GM18867 (cell line): ENCODE data around the gene ZAP70.

Source experiments
- ATAC-seq: cut with Tn5 transposase; IDR thresholded peaks from one replicate; pipeline ENCODE4 v1.9.1; 2021; ENCODE audit warnings: mild to moderate bottlenecking, moderate library complexity; ENCODE audit not compliant: unreplicated experiment

The ZAP70 gene

DNA sequence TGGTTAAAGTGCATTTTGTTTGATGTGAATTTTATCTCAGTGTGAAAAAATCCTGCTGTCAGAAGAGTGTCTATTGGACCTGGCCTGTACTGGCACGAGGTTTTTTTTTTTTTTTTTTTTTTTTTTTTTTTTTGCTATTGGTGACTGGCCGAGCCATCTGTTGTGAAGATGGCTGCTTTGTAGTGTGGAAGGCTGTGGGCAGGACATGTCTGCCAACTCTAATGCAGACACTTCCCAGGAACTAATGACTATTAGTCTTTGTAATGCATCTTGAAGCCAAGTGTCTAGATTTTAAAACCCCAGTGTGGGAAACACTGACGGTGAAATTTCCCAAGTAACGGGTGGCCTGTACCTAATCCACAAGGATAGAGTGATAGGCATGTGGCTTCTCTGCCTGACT is 34.3 kb downstream of the ZAP70 start:
- ATAC-seq: no peak

DNA sequence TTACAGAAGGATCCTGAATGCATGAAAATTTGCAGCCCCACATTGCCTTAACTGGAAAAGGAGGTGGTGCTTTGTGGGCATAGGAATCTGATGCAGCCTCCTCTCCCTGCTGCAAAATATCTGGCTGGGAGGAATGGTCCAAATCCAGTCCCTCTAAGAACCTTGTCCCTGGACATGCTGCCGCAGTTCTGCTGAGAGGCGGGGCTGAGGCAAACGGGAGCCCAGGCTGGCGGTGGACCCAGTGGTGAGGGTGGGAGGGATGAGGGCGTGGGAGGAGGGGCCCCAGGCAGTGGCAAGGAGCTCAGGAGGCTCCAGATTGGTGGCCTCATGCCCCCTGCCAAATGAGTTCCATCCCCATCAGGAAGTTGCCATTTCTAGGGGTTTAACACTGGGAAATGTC is 36.2 kb downstream of the ZAP70 start:
- ATAC-seq: no peak

DNA sequence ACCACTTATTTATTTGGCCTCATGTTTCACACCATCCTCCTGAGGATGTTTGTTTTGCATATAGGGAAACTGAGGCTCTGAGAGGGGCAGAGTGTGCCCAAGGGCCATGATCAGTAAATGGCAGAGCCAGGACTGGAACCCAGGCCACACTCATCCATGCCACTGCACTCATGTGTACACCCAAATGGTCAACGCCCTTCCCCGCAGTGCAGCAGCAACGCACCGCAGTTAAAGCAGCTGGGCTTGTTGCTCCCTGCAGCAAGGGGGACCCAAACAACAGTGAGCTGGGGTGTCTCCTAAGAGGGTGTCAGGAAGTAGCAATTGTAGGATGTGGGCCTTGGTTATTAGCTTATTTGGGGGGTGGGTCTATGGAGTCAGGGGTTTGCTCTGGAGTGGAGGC is 36.6 kb downstream of the ZAP70 start:
- no peak for ATAC-seq

DNA sequence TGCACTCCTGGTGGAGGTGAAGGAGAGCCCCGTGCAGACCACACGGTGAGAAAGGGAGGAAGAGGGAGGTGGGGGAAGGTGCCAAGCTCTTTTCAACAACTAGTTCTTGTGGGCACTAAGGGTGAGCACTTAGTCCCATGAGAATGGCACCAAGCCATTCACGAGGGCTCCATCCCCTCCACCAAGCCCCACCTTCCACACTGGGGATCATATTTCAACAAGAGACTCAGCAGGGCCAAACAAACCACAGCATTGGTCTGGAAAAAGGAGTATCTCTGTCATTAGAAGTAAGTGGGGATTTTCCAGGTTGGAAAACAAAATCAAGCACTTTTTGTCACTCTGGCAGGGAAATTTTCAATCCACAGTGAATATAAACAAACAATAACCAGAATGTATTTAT is 38.4 kb downstream of the ZAP70 start:
- no peak for ATAC-seq

DNA sequence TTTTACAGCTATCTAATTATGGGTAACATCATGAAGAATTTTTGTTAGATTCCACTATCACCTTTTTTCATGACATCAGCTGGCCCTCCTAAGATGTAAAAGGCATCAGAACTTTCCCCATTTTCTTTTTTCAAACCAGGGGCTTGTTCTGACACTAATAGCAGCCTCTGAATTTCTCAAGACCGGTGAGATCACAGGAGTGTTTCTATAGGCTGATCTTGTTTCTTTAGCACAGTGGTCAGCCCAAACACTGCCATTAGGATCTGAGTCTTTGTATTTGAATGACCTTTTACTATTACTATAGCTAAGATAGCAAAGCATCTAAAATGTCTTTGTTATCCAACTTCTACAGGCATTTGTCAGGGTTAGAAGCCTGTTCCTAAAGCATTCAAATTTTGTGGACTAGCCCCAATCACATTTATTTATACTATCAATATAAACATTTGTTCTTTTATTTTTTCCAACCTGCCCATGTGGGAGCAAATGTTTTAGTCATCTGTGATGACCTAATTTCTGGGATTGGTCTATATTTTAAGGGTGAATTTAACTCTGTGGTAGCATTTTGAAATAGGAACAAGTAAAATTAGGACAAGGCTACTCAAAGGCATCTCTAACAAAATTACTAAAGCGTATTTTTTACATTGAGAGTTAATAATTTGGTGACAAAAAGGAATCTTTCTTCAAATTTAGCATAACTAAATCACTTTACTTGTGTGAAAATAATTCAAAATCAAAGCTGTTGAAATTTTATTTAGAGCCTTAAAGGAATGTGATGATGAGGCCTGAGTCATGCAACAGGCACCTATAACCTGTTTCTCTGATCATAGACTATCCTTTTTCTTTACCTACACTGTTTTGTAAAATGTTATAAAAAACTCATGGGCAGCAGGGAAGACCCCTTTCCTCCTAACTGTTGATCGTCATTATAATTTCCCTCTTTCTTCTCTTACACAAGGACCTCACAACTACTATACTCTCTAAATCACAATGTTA is 39.3 kb downstream of the ZAP70 start:
- no peak for ATAC-seq

DNA sequence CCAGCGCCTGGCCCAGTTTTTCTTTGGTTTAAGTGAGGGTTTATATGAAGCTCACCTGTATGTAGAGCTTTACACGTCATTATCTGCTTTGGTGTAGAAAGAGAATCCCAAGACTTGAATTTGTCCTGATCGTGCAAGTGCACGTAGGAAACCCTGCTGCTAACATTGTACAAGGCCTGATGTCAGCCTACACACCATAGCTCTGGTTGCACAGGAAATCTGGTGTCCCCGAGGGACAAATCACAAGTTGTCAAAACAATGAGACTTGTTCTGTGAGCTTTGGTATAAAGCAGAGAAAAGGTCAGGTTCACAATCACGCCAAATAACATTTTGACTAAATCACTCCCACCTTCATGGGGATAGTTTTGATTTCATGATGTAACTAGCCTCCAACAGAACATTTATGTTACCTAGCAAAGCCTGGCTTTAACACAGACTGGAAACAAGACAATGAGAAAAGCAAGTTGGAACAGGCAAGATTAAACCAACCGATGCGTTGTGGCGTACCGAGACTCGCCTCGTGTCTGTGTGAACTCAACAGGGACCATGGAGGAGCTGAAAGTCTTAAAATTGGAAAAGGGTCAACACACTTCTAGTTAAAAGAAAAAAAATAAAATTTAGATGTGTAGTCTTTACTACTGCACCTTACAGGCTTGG is 41.4 kb downstream of the ZAP70 start:
- ATAC-seq: no peak

DNA sequence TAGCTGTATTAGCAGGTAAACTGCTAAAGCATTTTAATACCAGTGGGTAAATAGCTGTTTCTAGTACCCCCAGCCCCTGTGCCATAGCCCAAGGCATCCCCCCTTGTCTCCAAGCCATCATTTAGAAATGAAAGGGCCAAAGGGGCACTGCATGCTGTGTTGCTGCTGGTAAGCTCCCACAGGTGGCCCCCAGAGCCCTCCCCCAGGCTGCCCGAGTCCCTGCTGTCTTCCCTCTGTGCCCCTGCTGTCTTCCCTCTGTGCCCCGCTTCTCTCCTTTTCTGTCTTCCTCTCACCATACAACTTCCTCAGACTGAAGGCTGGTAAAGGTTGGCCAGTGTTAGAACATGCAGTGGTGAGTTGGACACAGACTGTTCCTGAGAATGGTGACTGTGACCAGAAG is 42.1 kb downstream of the ZAP70 start:
- no peak for ATAC-seq

DNA sequence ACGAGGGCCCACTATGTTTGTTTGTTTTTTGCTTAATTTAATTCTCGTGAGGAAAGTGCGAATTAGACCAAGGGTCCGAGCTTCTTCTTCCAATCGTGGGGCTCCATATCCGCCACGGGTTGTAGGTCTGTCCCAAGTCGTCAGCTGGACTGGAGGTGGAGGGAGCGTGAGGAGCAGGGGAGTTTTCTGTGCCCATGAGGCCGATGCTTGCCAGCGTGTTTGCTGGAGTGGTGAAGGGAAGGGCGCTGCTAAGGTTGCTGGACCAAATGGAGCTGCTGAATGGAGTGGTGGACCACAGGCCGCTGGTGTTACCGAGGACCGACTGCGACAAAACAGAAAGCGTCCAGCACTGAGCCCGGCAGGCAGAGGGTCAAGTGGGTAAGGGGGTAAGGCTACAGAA is 43.7 kb downstream of the ZAP70 start:
- no peak for ATAC-seq

DNA sequence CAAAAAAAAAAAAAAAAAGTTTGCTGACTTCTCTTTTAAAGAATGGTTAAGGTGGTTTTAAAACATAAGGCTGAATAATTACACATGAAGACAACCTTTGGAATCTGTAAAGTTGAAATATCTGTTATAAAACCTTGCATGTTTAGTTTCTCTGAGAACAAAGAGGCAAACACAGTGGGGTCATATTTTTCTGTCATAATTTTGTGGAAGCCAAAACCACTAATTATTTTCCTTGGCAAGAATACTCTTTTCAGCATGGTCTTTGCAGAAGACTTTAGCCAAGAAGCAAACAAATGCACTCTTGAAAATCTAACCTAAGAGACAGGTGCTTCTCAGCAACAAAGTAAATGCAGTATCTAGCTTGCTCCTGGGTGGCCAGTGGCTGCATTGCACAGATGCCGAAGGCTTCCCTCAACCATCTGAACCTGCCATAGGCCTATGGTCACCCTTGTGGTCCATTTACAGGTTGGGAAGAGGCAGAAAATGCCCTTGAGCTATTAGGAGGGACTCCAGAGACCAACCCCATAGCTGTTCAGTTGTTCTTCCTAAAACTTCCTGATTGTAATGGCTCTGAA is 44.8 kb downstream of the ZAP70 start:
- no peak for ATAC-seq

DNA sequence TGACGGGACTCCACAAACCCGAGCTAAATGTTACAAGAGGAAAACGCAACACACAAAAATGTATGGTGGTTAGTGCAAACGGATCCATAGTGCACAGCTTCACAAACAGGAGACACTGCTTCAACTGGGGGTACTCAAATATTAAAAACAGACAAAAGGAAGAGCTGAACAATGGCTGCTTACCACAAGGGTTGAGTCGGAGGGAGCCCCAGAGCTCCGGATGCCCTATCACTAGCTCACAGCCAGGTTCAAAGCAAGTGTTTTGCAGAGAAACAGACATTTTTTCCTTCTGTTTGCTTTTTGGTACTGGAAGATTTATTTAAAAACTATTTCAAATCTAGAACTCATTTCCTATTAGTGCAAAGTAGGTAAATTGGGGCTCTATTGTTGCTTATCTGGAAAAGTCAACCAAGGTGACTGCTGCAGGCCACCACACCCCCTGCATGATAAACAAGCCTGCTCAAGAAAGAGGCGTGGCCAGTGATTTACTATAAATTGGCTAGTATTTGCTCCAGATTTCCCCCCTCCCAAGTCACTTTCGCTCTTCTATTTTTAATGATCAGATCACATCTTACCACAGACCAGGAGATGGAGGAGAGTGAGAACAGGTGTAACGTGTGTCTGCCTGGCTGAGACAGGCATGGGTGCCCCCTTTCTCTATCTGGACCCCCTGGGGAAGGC is 46.5 kb downstream of the ZAP70 start:
- ATAC-seq: no peak

DNA sequence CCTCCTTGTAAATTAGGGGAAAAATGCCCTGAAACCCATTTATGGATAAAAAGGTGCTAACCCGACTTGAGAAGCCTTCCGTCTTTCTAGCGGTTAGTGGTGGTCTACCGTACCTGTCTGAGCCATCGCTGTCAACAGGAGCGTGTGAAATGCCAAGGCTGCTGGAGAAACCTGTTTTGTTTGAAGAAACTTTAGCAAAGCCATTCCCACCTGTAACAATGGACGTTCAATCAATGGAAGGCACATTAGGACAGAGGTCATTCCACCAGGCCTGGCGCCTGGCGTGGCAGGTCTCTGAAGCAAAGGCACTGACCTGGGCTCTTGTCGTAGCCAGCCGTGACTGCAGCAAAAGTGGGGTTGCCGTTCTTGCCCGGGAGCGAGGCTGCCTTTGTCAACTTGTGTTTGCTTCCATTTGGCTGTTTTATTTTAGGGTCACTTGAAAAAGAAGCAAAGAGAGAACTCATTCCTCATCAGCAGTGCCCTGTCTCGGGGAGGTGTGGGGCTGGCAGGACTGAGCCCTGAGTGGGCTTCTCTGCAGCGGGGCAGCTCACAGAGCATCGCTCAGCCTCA is 47.2 kb downstream of the ZAP70 start:
- ATAC-seq: no peak

DNA sequence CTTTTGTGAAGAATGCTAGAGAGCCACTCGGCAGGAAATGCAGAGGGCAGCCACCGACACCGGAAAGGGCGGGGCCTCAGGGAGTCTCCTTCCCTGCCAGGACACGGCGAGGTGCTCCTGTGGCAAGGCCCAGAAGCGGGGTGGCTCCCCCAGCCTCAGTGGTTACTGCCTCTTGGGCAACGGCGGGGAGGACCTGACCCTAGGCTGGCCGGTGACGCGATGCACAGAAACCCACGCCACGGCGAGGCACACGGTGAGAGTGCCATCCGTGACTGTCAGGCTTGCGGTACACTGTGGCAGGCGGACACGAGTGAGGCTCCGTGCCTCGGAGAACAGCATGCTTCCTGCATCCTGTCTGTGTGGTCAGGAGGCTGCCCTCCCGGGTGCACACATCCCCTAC is 47.8 kb downstream of the ZAP70 start:
- no peak for ATAC-seq

DNA sequence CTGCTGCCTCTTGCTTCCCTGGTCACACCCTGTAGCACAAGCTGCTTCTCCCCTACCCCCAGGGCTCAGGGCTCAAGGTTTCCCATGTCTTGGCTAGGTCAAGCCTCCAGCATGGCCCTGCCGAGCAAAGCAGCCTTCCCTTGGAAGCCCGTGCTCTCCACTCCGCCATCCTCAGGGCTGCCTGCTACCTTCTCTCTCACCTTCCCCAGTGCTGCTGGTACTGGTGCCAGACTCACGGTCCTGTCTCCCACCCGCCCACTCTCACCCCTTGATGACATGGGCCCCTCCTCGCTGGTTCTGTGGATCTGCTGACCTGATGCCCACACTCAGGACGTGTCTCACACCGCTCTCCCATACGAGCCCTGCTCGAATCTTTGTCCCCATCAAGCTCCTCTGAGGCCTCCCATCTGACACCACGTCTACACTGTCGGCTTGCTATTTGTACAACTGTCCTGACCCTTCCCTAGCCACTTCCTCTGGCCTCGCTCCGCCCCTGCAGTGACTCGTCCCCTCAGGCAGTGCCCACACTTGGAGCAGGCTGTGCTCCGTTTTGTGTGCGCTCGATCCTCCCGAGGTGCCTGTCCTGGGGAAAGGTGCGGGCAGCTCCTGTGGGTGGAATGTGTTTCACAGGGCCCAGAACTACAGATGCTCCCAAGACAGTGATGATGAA is 49.9 kb downstream of the ZAP70 start:
- ATAC-seq: no peak

DNA sequence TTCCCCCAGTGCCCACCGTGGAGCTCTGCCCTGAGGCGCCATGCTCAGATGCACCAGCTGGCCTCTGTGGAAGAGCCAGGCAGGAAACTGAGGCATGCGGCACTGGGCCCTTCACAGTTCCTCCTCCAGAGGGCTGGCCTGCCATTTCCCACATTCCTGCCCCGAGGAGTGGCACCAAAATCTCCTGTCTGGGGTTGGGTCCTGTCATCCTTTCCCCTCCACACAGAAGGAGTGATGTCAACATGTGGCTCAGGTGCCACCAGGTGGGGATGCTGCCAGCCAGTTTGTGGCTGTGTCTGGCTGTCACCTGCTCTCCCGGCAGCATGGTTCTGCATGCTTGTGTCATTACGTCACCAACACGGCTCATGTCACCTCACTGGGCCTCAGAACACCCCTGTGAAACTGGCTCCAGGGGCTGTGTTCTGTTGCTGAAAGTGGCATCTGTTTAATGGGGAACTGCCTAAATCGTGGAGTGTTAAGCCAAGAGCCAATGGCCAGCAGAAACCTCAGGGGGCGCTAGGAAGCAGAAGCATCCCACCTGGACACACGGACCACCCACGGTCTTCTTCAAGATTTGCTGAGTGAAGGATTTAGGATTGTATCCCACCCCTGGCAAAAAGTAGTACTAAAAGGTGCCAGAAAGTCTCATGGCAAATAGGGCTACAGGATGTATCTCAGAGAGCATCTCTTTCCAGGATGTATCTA is 51.3 kb downstream of the ZAP70 start:
- ATAC-seq: no peak

DNA sequence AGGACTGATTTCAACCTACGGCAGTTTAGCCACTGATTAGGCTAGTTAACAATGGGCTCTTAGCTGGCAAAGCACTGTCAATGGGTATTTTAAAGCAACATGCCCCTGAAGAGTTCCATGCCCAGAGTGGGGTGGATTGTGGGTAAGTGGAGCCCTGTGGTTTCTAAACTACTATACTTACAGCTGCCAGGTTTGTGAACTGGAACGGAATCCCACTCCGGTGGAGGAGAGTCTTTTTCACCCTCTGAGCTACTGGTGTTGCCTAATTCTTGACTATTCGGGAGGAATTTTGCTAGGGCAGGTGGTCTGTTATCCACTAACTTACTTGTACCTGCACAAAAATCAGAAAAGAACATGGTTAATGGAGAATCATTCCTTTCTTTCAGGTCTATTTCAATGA is 52.6 kb downstream of the ZAP70 start:
- ATAC-seq: no peak

DNA sequence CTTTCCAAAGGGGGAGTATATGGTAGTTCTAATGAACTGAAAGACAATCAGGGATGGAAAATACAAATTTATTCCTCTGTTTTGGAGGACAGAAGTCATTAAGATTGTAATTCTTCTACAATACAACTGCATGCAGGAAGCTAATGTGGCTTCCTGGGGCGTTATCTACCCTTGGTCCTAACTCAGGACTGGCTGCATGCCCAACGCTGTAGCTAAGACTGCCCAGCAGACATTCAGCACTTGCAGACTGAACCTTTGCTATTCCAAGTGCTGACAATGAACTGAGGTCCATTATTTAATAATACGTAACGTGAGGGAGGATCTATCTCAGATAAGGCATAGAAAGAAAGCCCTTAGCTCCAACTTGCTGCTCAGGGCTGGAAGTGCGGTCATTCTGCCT is 53.2 kb downstream of the ZAP70 start:
- ATAC-seq: no peak

DNA sequence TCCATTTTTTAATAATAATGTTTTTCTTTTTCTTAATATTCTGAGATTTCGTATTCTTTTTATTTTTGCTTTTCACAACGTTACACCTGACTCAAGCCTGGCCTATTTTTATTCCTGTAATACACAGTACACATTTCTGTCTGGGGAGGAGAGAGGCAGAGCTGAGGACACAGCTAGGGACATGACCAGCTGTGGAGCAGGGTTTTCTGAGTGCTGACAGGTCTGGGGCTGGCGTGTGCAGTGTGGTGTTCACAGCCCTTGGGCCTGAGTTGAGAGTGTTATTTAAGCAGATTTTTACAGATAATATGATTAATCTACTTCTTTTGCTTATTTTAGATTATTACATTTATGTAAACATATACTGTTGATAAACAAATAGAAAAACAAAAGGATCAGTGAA is 55.9 kb downstream of the ZAP70 start:
- no peak for ATAC-seq

DNA sequence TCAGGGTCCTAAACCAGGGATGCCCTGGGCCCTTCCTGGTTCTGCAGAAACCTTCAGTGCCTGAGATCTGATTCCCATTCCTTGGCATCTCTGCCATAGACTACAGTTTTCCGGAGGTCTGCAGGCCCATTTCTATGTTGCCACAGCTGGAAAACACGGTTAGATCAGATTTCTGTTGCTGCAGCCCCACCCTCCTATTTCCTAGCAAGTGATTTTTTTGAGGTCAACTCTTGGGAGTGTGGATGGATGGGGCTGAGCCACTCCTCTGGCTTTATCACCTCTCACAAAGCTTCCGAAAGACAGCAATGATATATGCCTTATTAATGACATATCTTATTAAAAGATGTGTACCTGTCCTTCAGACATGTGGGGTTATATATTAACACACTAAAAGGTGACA is 56.3 kb downstream of the ZAP70 start:
- ATAC-seq: no peak

DNA sequence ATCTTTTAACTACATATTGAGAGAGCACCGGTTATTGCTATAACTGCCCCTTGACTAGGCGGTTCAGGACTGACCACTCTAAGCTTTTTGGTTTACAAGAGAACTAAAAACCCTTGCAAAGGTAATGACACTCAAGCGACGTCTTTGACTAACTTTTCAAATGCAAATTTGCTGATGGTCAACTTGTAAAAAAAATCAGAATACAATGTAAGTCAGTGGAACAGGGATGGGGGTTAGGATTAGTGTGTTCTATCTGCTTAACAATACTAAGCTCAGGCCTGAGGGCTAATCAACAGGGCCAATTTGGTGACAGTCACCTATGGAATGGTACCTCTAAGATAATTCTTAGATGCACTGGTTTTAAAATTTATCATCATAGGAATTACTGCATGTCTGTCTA is 57.1 kb downstream of the ZAP70 start:
- no peak for ATAC-seq

DNA sequence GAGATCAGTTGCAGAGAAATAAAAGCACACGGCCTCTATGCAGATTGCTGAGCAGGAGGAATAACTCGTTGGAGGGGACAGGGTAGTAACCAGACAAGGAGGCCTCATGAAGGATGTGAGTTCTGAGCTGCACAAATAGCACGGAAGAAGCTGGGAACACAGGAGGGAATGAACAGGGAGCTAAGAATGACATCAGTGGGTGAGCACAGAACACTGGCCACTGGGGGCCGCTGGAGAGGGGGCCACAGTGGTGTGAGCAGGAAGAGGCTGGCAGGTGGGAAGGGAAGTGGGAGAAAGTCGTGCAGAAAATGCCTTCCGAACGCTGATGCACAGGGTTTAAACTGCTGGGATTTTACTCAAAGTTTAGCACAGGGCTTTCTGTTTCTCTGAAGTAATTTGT is 61.0 kb downstream of the ZAP70 start:
- ATAC-seq: no peak
